NCI-H748 treated with DMSO at 0.1 percent for 48 hours (cell line): ENCODE measurements around the gene ATP5ME.
"Not testable (repeated sequence)": the region's sequence is repeated elsewhere in the genome, so short reads cannot be mapped to it uniquely, and the experiment has no call there.

Experiments used
- DNase-seq: peaks from one replicate; lab custom pipeline; 2025; lab: John Stamatoyannopoulos, UW

ATP5ME gene

DNA sequence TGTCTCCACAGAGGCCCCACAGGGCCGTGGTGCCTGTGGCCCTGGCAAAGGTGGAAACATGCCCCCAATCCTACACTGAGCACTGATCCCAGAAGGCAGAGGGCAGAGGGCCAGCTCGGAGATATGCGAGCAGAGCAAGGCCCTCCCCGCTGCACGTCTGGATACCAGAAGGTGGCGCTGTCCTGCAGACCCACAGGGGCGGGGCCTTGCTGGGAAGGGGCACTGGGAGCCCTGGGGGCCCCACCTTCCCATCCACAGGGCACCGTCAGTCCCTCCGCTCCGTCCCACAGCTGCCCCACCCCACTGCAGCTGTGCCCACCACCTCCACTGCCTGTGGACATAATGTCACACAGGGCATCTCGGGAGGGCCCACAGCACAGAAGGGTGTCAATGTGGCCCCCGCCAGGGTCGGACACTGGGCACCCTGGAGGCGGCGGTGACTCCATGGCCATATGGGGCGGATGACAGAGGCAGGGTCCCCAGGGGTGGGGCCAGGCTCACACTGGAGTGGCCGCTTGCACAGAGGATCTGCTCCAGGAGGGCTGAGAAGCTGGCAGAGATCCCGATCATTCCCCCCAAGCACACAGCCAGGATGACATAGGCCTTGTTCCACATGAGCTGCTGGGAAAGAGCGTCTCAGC is 10.0 kb upstream of the ATP5ME start:
- DNase-seq = no peak

DNA sequence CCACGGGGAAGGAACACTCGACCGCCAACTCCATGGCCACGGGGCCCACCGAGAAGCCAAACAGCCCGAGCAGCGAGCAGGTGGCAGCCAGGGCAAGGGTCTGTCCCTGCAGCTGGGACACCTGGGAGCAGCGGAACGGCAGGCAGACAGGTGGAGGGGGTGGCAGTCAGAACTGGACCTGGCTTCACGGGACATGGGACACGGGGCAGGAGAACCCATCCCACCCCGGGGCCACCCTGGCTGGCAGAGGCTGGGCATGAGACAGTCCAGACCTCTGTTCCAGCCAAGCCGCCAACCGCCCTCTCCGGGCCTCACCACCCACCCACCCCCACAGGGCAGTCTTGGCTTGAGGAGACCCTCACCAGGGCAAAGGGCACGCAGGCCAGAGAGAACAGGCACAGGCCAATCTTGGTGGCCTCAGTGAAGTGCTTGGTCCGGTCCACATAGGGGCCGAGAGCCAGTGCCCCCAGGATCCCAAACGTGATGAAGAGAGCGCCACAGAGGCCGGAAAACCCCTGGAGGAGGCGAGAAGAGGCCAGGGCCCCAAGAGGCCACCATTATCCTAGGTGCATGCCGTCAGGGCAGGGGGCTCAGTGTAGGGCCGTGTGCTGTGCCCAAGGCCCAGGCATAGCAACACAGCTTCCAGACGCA is 9.3 kb upstream of the ATP5ME start:
- DNase-seq = no peak

GRCh38 chr4:682490-683172 is 8.6 kb upstream of the ATP5ME start:
- DNase-seq = no peak

- no peak for DNase-seq
These were observed 7.8 kb upstream of the ATP5ME start for GRCh38 chr4:681736-682451.

DNA sequence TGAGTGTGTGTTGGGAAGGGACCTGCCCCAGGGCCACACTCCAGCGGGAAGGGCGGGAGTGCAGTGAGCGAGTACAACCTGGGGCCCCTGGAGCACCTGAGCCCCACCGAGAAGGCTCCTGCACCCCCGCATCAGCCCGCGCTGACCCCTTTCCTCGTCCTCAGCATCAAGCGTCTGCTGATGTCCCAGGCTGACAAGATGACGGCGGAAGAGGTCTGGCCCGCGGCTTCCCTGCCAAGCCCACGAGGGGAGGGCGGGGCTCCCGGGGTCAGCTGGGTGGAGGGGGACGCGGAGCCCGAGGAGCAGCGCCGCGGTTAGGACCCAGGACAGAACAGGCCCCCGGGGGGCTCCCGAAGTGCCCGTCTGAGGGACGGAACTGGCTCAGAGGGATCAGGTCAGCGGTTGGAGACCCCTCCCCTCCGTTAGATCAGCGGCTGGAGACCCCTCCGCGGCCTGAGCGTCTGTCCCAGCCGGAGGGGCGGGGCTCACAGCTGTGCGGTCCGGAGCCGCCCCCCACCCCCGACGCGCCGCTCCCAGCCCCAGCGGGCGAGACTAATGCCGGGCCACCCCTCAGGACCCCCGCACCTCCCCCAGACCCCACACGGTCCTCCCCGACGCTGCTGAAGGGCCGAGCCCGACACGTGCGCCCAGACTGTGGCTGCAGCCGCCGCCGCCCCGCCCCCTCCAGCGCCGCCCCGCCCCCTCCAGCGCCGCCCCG is 7.0 kb upstream of the ATP5ME start:
- DNase-seq = no peak

- DNase-seq = no peak
These were observed 6.5 kb upstream of the ATP5ME start for GRCh38 chr4:680551-680927.

DNA sequence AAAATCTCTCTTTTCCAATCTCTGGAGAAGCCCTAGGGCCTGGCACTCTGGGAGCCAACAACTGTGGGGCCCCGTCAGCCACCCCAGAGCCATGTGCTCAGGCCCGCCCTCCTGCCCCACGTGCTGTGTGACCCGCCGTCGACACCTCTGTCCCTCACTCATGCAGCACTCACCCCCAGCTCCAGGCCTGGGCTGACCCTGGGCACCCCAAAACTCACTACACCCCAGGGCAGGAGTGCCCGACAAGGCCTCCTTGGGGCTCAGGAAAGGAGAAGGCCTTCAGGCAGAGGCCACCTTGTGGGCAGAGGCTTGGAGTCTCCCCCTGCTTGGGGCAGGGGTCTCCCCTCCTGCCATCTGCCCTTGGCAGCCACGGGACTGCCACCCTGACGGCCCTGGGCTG is 6.0 kb upstream of the ATP5ME start:
- no peak for DNase-seq

DNA sequence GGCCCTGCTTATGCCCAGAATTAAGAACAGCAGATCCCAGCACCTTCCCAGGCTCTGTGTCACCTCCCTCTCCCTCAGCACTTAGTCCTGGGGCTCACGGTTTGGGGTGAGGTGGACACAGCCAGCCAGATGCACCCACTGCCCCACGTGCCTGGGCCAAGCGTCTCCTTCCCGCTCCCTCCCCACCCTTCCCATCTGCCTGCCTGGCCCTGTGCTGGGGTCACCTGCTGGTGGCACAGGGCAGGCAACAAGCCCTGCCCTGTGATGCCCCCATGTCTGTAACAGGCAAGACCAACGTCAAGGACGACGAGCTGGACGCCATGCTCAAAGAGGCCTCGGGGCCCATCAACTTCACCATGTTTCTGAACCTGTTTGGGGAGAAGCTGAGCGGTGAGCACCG is 5.6 kb upstream of the ATP5ME start:
- DNase-seq = no peak

GRCh38 chr4:679104-679481 is 5.0 kb upstream of the ATP5ME start:
- DNase-seq = no peak

- DNase-seq = no peak
These were observed 4.4 kb upstream of the ATP5ME start for GRCh38 chr4:678331-679103.

DNA sequence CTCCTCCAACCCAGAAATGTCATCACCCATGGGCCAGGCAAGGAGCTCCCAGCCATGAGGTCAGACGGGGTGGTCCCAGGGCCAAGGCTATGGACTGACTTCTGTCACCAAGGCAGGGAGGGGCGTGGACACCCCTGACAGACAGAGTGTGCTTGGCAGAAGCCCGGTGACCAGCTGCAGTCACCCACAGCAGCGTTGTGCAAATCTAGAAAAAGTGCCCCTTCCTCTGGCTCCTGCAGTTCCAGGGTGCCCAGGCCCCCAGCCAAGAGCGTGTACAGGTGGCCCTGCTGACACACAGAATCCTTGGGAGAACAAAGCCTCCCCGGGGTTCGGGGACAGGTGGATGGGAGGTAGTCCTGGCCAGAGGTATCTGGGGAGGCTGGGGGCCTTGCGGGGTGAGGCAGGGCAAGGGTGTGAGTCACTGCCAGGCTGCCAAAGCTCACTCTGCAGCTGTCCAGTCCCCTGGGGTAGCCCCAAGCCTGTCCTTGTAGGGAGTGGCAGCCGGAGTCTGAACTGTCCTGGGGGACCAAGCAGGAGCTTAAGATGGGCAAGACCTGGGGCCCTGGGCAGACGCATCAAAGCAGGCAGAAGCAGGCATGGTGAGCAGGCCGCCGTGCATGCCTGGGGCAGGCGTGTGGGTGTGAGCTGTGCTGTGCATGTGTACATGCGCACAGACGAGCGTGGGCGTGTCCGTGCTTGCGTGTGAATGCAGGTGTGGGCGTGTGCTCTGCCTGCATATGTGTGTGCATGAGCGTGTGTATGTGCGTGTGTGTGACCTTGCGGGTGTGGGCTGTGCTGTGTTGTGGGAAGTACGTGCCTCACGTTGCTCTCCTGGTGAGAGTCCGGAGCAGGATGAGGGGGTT is 3.6 kb upstream of the ATP5ME start:
- DNase-seq = no peak

GRCh38 chr4:676871-677235 is 2.8 kb upstream of the ATP5ME start:
- no peak for DNase-seq

DNA sequence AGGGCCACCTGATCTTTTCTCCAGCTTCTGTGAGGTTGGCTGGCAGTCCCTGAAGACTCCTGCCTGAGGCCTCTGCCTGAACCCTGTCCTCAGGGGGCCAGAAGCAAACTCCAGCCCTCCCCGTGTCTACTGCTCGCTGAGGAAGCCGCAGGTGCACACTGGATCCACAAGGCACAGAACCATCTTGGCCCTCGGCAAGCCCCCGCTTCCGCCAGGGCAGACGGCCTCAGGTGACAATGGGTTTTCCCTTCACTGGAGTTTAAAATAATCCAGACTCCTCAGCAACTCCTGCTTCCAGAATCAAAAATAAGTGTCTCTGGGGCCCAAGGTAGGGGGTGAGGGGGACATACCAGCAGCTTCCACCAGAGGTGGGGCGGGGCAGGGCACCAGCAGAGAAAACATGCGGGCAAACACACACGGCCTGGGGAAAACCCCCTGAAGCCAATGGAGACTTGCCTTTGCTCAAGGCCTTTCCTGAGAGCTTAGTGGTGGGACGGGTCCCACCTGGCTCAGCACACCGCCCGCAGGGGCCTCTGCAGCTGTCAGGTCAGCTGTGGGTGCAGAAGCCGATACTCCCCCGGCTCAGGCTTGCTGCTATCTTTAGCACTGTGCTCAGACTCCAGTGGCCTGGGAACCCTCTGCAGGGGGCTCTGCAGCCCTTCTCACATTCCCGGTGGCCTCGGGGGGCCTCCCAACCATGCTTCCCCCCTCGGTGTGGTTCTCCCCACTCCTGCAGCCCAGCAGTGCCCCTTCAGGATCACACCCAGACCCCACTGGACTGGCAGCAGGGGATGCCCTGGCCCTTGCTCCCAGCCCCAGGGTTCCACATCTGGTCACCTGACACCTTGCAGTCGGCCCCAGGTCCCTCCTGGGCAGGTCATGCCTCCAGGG is 2.1 kb upstream of the ATP5ME start:
- no peak for DNase-seq

GRCh38 chr4:675036-675882 is 1.2 kb upstream of the ATP5ME start:
- no peak for DNase-seq

DNA sequence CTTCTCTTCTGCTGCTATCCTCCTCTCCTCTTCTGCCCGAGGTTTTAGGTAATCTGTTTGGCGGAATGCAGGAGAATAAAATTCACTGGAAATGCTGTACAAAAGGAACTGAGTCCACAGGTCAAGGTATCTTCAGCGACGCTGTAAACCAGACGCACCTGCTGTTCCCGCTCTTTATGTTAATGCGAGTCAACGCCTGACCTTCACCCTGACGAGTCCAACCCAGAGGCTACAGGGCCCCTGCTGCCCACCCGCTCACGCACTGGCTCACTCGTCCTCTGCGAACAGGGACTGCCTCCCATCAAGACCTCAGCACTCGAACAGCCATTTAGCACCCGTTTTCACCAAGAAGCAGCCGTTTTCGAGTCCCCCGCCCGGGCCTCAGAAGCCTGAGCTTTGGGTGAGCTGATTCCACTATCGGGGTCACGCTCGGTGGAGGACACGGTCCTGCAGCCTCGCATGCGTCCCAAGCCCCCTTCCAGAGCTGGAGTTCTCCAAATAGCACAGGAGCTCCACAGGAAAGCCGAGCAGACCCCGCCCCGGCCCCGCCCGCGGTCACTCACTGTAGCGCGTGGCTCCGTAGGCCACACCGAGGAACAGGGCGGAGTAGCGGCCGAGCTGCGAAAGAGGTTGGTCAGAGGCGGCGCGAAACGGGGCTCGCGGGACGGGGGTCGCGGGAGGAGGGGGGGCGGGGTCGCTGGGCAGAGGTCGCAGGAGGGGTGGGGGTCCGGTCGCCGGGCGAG is 556 bp downstream of the ATP5ME start:
- DNase-seq = no peak

DNA sequence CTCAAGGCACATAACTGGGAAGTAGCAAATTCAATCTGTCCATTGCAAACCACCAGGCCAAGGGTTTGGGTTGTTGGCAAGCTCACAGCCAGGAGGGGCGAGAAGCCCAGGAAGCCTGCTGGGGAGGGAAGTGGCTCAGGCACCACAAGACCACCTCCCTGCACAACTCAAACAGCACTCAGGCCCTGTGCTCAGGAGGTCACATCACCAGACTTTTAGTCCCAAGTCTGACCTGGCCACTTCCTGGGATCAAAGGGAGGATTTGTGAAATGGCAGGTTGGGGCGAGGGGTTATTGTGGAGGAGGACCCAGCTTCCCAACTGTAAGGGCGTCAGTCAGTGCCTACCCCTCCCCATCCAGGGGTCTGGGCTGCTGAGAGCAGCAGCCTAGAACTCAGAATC is 2.3 kb downstream of the ATP5ME start:
- DNase-seq = no peak

DNA sequence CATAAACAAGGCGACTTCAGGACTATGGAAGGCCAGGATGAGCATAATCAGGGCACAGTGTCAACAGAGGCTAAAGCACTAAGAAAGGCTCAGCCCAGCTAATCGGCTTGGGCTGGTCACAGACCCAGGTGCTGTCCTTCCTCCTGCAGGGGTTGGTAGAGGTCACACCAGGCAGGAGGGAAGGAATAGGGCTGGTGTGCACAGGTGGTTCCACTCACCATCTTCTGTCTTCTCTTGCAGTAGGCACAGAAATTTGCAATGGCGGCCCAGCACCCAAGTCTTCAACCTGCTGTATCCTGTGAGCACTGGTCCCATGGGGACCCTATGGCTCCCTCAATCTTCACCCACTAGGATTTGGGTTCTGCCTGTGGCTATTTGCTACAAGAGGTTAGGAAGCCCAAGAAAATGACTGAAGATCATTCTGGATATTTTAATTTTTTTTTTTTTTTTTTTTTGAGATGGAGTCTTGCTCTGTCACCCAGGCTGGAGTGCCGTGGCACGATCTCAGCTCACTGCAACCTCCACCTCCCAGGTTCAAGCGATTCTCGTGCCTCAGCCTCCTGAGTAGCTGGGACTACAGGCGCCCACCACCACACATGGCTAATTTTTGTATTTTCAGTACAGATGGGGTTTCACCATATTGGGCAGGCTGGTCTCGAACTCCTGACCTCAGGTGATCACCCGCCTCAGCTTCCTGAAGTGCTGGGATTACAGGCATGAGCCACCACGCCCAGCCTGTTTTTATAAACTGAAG is 4.1 kb downstream of the ATP5ME start:
- DNase-seq = not testable (repeated sequence)
